Right ventricle myocardium superior (tissue), 1 donor: Measurements from ENCODE around the gene AKAP1. TPM values are rescaled to one million over a fixed set of nuclear protein-coding genes. Genes with fewer than 3 reads are reported as not detected.
"Not testable (repeated sequence)": the region's sequence is repeated elsewhere in the genome, so short reads cannot be mapped to it uniquely, and the experiment has no call there.

Experiments used
- ATAC-seq: fragments of 200-7000 bp; cut with Tn5 transposase; one replicate; pipeline ENCODE4 v1.9.1; 2020; ENCODE audit warnings: mild to moderate bottlenecking; ENCODE audit not compliant: poor library complexity
- DNase-seq: peaks from one replicate; pipeline ENCODE4 v3.0.0-alpha.2; 2020
- intact Hi-C: fragments of 100-400 bp; cut with DNase I; formaldehyde crosslinking; loops from one replicate; pipeline ENCODE4 v1.11.2; 2022
- total RNA-seq: library from RNA; stranded (reverse); fragmentation: NEBNext Ultra II Directional; extraction: Animal tissue kit (Norgen Biotek cat#: 25700); gene quantifications from one replicate; pipeline ENCODE4 v1.2.1, GENCODE V29; 2021
- donor health status: DM: no; HTN: yes; CAD: no; lungs with severe emphysema.

The AKAP1 gene
- total RNA-seq, 1 donor from 2014 or later, result 228 TPM

DNA sequence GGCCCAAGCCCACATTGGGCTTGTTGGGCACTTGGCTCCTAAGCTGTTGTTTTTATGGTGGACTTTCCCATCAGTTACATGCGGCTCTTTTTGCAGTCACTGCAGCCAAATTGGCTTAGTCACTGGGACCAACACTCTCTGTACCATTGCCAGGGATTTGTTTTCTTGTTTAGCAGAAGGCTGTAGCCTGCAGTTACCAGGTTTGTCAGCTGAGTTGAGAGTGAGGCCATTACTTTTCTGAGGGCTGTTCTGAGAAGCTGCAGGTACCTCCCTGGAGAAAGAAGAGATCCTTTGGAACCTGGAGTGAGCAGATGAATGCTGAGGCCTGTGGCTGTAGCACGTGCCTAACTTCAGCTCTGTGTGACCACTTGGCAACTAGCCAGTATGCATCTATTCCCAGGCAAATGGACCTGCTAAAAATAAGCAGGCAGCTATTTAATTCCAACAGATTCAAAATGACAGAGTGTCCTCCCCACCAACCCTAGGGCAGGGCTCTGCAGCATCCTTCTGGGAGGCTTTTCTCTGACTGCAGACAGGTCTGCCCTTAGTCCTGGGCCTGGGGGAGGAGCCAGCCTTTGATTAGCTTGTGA, 12.9 kb downstream of the AKAP1 start:
- ATAC-seq (peak; percentile 72), DNase-seq (no peak)
- intact Hi-C loops, result no loop called here

DNA sequence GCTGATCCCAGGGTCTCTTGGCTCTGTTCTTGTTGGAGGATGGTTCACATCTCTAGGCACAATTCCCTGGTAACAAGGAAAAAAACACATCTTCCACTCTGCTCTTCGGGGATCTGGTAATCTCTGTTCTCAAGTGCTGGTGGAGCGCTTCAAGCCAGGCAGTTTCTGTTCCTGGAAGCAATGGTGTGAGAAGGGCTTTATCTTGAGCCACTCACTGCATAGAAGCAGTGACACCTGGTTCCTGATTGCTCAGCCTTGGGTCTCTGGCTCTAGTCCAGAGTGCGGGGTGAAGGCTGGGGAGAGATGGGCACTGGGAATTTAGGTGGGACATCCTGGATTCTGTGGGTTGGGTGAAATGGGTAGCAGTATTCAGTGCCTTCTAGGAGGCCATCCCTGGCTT, 14.1 kb downstream of the AKAP1 start:
- ATAC-seq (no peak), DNase-seq (no peak)
- intact Hi-C loops, result no loop called here

DNA sequence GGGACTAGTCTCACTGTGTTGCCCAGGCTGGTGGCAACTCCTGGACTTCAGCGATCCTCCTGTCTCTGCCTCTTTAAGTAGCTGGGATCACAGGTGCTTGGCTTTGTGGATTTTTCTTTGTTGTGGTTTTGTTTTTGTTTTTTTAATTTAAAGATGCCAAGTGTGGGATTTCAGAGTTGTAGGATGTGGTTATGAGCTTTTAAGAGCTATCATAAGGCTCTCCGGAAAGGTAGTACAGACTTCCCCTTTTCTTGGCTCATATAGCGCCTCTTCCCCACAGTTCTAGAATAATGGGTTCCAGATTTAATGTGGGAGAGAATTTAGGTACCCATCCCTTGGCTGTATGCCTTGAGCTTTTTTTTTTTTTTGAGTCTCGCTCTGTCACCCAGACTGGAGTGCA, 17.1 kb downstream of the AKAP1 start:
- ATAC-seq, result no peak
- DNase-seq, result no peak
- intact Hi-C loops, result no loop called here

DNA sequence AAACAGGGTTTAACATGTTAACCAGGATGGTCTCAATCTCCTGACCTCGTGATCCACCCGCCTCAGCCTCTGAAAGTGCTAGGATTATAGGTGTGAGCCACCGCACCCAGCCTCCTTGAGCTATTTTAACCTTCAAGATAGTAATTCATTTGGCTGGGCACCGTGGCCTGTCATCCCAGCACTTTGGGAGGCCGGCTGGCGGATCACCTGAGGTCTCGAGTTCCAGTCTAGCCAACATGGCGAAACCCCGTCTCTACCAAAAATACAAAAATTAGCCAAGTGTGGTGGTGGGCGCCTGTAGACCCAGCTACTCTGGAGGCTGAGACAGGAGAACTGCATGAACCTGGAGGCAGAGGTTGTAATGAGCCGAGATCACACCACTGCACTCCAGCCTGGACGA, 17.6 kb downstream of the AKAP1 start:
- DNase-seq, intact Hi-C loops, ATAC-seq: not testable (repeated sequence)

DNA sequence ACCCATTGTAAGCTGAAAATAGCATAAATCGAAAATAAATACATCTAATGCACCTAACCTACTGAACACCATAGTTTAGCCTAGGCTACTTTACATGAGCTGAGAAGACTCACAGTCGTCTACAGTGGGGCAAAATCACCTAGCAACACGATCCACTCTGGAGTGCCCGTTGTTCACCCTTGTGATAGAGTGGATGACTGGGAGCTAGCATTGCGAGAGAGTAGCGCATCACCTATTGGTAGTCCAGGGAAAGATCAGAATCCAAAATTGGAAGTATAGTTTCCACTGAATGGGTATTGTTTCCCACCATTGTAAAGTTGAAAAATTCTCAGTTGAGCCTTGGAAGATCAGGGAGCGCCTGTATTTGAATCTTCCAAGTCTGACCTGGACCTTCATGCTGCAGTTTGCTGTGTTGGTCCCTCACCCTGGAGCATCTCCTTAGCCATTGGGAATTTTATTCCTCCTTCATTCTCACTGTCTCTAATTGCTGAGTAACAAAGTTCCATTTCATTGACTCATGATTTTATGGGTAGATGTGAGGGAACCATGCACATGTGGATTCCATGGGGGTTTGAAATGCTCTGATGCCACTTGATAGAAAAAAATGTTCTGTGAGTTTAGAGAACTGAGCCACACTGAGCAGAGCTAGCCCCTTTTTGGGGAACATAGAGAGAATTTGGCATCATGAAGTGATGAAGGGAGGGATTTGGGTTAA, 19.6 kb downstream of the AKAP1 start:
- intact Hi-C loops, result no loop called here
- ATAC-seq, result no peak
- no peak for DNase-seq

DNA sequence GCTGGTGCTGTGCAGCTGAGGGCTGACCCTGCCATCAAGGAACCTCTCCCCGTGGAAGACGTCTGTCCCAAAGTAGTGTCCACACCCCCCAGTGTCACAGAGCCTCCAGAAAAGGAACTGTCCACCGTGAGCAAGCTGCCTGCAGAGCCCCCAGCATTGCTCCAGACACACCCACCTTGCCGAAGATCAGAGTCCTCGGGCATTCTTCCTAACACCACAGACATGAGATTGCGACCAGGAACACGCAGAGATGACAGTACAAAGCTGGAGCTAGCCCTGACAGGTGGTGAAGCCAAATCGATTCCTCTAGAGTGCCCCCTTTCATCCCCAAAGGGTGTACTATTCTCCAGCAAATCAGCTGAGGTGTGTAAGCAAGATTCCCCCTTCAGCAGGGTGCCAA, 20.5 kb downstream of the AKAP1 start:
- no peak for DNase-seq
- intact Hi-C loops, result no loop called here
- ATAC-seq, result no peak

DNA sequence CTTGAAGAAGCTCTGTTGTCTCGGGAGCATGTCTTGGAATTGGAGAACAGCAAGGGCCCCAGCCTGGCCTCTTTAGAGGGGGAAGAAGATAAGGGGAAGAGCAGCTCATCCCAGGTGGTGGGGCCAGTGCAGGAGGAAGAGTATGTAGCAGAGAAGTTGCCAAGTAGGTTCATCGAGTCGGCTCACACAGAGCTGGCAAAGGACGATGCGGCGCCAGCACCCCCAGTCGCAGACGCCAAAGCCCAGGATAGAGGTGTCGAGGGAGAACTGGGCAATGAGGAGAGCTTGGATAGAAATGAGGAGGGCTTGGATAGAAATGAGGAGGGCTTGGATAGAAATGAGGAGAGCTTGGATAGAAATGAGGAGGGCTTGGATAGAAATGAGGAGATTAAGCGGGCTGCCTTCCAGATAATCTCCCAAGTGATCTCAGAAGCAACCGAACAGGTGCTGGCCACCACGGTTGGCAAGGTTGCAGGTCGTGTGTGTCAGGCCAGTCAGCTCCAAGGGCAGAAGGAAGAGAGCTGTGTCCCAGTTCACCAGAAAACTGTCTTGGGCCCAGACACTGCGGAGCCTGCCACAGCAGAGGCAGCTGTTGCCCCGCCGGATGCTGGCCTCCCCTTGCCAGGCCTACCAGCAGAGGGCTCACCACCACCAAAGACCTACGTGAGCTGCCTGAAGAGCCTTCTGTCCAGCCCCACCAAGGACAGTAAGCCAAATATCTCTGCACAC, 21.2 kb downstream of the AKAP1 start:
- intact Hi-C loops, result no loop called here
- DNase-seq (peak; percentile 65), ATAC-seq (peak; percentile 34)

DNA sequence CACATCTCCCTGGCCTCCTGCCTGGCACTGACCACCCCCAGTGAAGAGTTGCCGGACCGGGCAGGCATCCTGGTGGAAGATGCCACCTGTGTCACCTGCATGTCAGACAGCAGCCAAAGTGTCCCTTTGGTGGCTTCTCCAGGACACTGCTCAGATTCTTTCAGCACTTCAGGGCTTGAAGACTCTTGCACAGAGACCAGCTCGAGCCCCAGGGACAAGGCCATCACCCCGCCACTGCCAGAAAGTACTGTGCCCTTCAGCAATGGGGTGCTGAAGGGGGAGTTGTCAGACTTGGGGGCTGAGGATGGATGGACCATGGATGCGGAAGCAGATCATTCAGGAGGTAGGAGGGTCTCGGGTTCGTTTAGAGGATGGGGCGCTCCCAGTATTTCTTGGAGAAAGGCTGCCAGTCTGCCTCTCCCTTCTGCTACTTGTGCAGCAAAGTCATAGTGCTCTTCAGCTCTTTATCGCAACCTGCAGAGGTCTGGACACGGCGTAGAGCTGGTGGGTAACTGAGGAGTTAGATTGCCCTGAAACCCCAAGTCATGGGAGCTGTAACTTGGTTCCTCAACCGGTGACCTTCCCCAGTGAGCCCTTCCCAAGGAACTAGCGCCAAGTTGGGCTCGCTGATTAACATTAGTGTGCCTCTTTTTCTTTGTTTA, 21.9 kb downstream of the AKAP1 start:
- DNase-seq (no peak), ATAC-seq (no peak)
- intact Hi-C loops, result no loop called here

DNA sequence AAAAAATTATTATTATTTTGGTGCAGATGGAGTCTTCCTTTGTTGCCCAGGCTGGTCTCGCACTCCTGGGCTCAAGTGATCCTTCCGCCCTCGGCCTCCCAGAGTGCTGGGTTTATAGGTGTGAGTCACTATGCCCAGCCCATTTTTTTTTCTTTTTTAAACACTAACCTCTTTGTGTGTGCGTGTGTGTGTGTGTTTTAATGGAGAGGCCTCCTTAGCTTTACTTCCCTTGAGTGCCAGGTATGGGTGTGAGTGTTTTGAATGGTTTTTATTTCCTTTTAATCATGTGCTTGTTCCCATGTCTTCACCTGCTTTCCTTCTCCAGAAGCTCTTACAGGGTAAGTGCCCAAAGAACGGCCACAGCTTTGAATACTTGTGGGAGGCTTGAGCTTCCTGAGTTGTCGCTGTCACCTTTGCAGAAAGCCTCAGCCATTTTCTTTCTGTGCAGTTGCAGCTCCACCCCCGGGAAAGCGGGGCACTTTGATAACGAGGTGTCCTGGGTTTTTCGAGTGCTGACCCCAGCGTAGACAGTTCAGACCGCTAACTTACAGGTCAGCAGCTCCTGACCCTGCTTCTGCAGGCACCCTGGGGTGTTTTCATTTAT, 22.6 kb downstream of the AKAP1 start:
- intact Hi-C loops, result no loop called here
- DNase-seq (no peak), ATAC-seq (no peak)

DNA sequence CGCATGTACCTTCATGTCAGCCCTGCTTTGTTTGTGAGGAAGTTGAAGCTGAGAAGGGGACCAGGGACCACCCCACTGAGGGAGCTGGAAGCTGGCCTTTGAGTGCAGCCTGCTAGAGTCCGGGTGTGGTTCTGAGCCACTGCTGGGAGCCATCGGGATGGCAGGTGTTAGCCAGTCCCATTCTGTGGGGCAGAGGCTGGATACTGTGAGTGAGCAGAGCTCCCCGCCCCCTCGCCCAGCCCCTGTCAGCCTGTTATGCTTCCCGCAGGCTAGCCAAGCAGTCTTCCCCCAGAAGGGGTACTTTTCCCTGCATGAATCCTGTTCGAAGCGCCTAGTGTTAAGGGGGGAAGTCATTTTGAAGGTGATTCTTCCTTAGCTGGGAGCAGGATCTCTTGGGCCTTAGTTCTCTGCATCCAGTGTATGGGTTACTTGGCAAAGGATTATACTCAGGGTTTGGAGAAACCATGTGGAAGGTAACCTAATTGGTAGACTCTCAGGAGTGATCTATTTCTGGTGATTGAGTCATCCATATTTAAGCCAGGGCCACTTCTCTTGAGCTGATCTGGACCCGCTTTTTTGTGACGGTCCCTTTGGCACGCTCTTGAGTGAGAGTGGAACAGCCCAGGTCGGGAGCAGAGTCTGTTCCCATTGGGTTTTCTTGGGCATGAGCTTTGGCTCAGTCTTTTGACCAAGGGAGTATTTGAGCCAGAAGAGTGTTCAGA, 23.8 kb downstream of the AKAP1 start:
- DNase-seq (no peak), ATAC-seq (peak; percentile 62)
- intact Hi-C loops, result no loop called here

DNA sequence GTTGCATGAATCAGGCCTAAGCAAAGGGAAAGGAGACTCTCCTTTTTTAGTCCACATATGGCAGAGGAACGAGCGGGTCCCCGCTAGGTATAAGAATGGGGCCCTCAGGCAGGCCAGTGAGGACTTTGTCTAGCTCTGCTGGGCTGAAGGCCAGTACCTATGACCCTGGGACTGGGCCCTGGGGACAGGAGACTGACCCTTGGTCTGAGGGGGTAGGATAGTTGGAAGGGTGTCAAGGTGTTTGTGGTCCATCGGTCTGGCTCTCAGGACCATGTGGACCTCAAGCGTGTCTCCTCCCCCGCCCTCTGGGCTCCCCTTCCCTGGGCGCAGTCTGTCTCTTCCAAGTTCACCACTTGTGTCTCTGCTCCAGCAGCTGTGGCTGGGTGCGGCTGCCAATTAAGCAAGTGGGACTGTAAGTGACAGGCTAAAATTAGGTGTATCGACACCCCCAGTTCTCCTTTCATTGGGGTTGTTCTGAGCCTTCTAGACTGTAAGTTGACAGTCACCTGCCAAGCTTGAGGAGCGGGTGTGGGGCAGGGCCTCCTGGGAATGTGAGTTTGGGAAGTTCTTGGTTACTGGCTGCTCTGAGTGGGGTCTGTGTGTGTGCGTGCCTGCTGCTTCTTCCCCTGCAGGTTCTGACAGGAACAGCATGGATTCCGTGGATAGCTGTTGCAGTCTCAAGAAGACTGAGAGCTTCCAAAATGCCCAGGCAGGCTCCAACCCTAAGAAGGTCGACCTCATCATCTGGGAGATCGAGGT, 24.5 kb downstream of the AKAP1 start:
- intact Hi-C loops, result loop anchor here (5.0 kb wide), 1 partner anchor 97 kb away; no protein-coding TSS in a partner anchor
- ATAC-seq (peak; percentile 69), DNase-seq (peak; percentile 85)

DNA sequence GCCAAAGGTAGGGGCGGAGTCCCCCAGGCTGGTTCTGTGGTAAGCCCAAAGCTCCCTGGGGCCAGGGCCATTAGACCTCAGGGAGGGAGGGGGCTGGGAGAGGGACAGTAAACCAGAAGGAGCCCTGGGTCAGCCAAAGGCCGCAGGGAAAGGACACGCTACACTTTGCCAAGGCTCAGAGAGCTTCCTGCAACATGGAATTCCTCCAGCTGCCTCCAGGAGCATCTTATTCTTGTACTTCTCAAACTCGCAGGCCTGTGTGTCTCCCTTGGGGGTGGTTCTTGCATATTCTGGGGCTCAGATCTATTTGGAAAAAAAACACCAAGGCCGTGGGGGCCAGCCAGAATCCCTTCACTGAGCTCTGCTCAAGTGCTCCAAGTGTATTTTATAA, 25.1 kb downstream of the AKAP1 start:
- ATAC-seq (peak; percentile 52), DNase-seq (peak; percentile 72)
- intact Hi-C loops, result loop anchor here (5.0 kb wide), 1 partner anchor 98 kb away; no protein-coding TSS in a partner anchor

DNA sequence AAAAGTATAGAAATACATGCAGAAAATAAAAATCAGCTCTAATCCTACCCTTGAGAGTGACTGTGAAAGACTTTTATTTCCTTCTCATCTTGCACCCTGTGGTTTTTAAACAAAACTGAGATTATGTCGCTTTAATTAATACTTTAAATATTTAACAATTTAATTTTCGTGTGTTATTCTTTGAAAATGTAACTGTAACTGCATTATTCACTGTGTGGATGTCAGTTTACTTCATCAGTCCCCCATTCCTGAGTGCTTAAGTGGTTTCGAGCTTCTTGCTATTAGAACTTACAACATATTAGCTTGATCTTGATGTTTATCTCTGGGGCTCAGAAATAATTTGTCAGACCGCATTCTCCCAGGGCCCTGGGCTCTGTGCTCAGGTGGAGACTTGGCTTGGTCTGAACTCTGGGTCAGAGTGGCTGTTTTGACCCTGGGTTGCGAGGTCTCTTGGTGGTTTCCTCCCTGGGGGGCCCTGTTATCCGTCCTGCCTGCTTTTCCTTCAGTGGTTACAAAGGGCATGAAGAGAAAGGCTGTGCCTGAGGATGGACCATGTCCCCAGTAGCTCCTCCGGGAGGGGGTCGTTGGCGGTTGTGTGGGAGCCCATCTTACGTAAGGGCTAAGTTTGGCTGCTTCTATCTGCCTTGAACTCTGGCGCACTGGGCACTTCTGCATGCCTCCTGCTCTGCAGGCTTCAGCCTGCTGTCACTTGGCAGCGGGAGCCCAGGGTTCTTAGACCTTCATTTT, 25.7 kb downstream of the AKAP1 start:
- ATAC-seq (peak; percentile 34), DNase-seq (peak; percentile 62)
- intact Hi-C loops, result loop anchor here (5.0 kb wide), 1 partner anchor 98 kb away; no protein-coding TSS in a partner anchor

DNA sequence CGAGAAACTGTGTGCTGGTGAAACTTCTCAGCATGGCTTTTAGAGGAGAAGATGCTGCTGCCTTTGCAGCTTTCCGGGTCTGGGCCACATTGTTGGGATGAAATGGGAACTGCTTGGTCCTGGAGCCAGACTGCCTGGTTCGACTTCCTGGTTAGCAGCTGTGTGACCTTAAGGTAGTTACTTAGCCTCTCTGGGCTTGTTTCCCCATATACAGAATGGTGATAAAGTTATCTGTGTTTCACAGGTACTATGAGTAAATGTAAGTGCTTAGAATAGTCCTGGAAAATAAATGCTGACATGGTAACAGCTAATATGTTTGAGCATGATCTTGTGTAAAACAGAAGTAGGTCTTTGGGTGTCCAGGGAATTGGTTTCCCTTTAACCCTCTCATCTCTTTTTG, 26.3 kb downstream of the AKAP1 start:
- ATAC-seq (no peak), DNase-seq (no peak)
- intact Hi-C loops, result loop anchor here (5.0 kb wide), 1 partner anchor 99 kb away; no protein-coding TSS in a partner anchor

DNA sequence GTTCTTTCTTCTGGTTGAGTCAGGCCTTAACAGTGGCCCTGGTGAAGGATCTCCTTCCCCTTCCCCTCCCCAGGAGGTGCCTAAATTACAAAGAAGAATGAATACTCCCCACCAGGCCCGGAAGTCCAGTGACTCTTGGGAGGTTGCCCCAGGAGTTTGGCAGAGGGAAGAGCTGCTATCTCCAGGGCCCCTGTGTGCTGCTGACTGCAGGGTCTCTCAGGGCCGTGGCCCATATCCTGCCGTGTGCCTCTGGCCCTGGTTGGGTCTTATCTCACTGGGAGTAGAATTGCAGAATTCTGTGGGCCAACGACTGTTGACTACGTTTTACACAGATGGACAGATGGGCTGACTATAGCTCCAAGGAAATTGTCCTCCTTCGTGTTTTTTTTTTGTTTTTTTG, 28.0 kb downstream of the AKAP1 start:
- intact Hi-C loops, result loop anchor here (5.0 kb wide), 1 partner anchor 101 kb away; no protein-coding TSS in a partner anchor
- DNase-seq (no peak), ATAC-seq (no peak)

DNA sequence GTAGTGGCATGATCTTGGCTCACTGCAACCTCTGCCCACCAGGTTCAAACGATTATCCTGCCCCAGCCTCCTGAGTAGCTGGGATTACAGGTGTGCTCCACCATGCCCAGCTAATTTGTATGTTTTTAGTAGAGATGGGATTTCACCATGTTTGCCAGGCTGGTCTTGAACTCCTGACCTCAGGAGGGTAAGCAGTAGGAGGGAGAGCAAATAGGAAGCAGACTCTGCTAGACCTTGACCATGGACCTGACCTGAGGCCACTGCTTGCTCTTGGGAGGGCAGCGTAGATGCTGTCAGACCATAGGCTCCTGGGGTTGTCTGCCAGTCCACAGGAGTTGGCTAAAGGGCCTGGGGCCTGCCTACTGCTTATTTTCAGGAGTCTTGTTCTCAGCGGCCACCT, 28.6 kb downstream of the AKAP1 start:
- no peak for DNase-seq
- intact Hi-C loops, result loop anchor here (5.0 kb wide), 1 partner anchor 101 kb away; no protein-coding TSS in a partner anchor
- ATAC-seq, result no peak
